A549 (cell line): ENCODE measurements around the gene TCF7L1. TPM values are rescaled to one million over a fixed set of nuclear protein-coding genes. Genes with fewer than 3 reads are reported as not detected.

Experiments
- ATAC-seq, 2 experiments: fragments of 200-7000 bp in 1 of 2; fragments of >200 bp in 1 of 2; cut with Nextera tagmentation in 1 of 2; cut with Tn5 transposase in 1 of 2; 3 replicates each; pipeline versions ENCODE4 v1.8.0 to v1.9.1; 2018 to 2020; ENCODE audit warnings: mild to moderate bottlenecking in 1 of 2, moderate library complexity in 1 of 2
- CTCF ChIA-PET: fragments of 300-600 bp; sonication (Branson Sonifier 250); formaldehyde crosslinking; extraction: SDS; loops from one replicate; lab custom pipeline; 2021; ENCODE audit warnings: antibody characterized with exemption, inconsistent platforms; lab: Yijun Ruan, JAX
- POLR2A ChIA-PET: fragments of 350-600 bp; formaldehyde crosslinking; extraction: SDS; loops from one replicate; lab custom pipeline; 2021; ENCODE audit warnings: antibody characterized with exemption, inconsistent platforms; lab: Yijun Ruan, JAX
- DNase-seq, 2 experiments: peaks; one replicate each; pipeline versions ENCODE4 v3.0.0 to v3.0.0-alpha.2; 2011 to 2016; ENCODE audit warnings: low read depth in 1 of 2, low spot score in 1 of 2
- FAIRE-seq: peaks from 2 replicates; lab custom pipeline; 2011; peaks lifted over from hg19 to GRCh38; lab: Jason Lieb, UNC
- H3K27ac ChIP-seq, 2 experiments: fragments of >200 bp; sonication (Bioruptor Twin); formaldehyde crosslinking; 3 replicates each; pipeline ENCODE4 v1.5.1; 2016 to 2017
- H3K4me1 ChIP-seq: fragments of >200 bp; sonication (Bioruptor Twin); formaldehyde crosslinking; 3 replicates; pipeline ENCODE4 v1.6.1; 2016
- H3K4me2 ChIP-seq: fragments of >200 bp; sonication (Bioruptor Twin); formaldehyde crosslinking; 3 replicates; pipeline ENCODE4 v1.6.1; 2016
- H3K4me3 ChIP-seq: fragments of >200 bp; sonication (Bioruptor Twin); formaldehyde crosslinking; 3 replicates; pipeline ENCODE4 v1.5.1; 2016
- H3K9me3 ChIP-seq: fragments of >200 bp; sonication (Bioruptor Twin); formaldehyde crosslinking; 3 replicates; pipeline ENCODE4 v1.6.1; 2016
- ATOH8 ChIP-seq: fragments of 250-450 bp; sonication (Bioruptor Pico); IDR thresholded peaks from 2 replicates; pipeline ENCODE4 v1.5.0; 2020; ENCODE audit warnings: low read depth, mild to moderate bottlenecking, moderate library complexity
- BCL3 ChIP-seq: fragments of >200 bp; sonication (Bioruptor Twin); formaldehyde crosslinking; IDR thresholded peaks from 3 replicates; pipeline ENCODE4 v1.6.1; 2016
- BHLHE40 ChIP-seq: IDR thresholded peaks from 2 replicates; pipeline ENCODE4 v1.6.1; 2012; ENCODE audit warnings: low read depth, low read length, inconsistent platforms
- CEBPB ChIP-seq, 2 experiments: fragments of >200 bp in 1 of 2; sonication (Bioruptor Twin) in 1 of 2; formaldehyde crosslinking in 1 of 2; IDR thresholded peaks; 2 replicates each; pipeline ENCODE4 v1.6.1; 2012 to 2016
- CHD4 ChIP-seq: fragments of 200-600 bp; sonication (generic); IDR thresholded peaks from 2 replicates; pipeline ENCODE4 v1.6.1; 2016; ENCODE audit warnings: antibody characterized with exemption, mild to moderate bottlenecking, borderline replicate concordance
- EHF ChIP-seq: fragments of 250-450 bp; sonication (Bioruptor Pico); IDR thresholded peaks from 2 replicates; pipeline ENCODE4 v1.5.0; 2020; ENCODE audit warnings: mild to moderate bottlenecking
- ELK1 ChIP-seq: fragments of 150-350 bp; IDR thresholded peaks from 2 replicates; pipeline ENCODE4 v1.6.1; 2014; ENCODE audit warnings: low read depth, mild to moderate bottlenecking, low read length
- FOSL2 ChIP-seq, 2 experiments: fragments of 450-650 bp in 1 of 2; fragments of >200 bp in 1 of 2; sonication (Bioruptor Twin) in 1 of 2; formaldehyde crosslinking; IDR thresholded peaks; 2 replicates each; pipeline versions ENCODE4 v1.5.0 to v1.6.1; 2016 to 2020; ENCODE audit warnings: mild to moderate bottlenecking in 1 of 2, moderate library complexity in 1 of 2
- HMGXB4 ChIP-seq: fragments of 250-450 bp; sonication (Bioruptor Pico); IDR thresholded peaks from 2 replicates; pipeline ENCODE4 v1.5.0; 2021; ENCODE audit warnings: mild to moderate bottlenecking, moderate library complexity, borderline replicate concordance
- HOXA7 ChIP-seq: fragments of 250-450 bp; sonication (Bioruptor Pico); IDR thresholded peaks from 2 replicates; pipeline ENCODE4 v1.5.0; 2020; ENCODE audit warnings: mild to moderate bottlenecking, moderate library complexity
- MAFK ChIP-seq: fragments of 450-650 bp; IDR thresholded peaks from 2 replicates; pipeline ENCODE4 v1.6.1; 2014; ENCODE audit not compliant: partially characterized antibody
- MAZ ChIP-seq: fragments of 150-350 bp; IDR thresholded peaks from 2 replicates; pipeline ENCODE4 v1.6.1; 2014; ENCODE audit warnings: antibody characterized with exemption, low read depth, low read length, borderline replicate concordance
- NFE2L2 ChIP-seq: fragments of 150-350 bp; conservative IDR thresholded peaks from 2 replicates; pipeline ENCODE4 v1.6.1; 2014; ENCODE audit warnings: low read length
- PHF8 ChIP-seq: fragments of 200-600 bp; sonication (generic); IDR thresholded peaks from 2 replicates; pipeline ENCODE4 v1.6.1; 2016; ENCODE audit warnings: low read depth, mild to moderate bottlenecking, antibody characterized with exemption, moderate library complexity, borderline replicate concordance
- POLR2A ChIP-seq: IDR thresholded peaks from 2 replicates; pipeline ENCODE4 v1.6.1; 2012; ENCODE audit warnings: mild to moderate bottlenecking, low read length
- POLR2AphosphoS2 ChIP-seq: conservative IDR thresholded peaks from 2 replicates; pipeline ENCODE4 v1.6.1; 2012; ENCODE audit warnings: low read length, improper control_type of control experiment, inconsistent platforms
- RAD21 ChIP-seq, 2 experiments: fragments of >200 bp in 1 of 2; sonication (Bioruptor Twin) in 1 of 2; formaldehyde crosslinking in 1 of 2; IDR thresholded peaks in 1 of 2; conservative IDR thresholded peaks in 1 of 2; 2 replicates in 1 of 2; 3 replicates in 1 of 2; pipeline ENCODE4 v1.6.1; 2012 to 2018; ENCODE audit warnings: inconsistent platforms in 1 of 2
- REST ChIP-seq: fragments of 200-600 bp; sonication (generic); IDR thresholded peaks from 2 replicates; pipeline ENCODE4 v1.6.1; 2016; ENCODE audit warnings: antibody characterized with exemption, mild to moderate bottlenecking, moderate library complexity
- RFX5 ChIP-seq: fragments of 450-650 bp; IDR thresholded peaks from 2 replicates; pipeline ENCODE4 v1.7.1; 2014; ENCODE audit warnings: antibody characterized with exemption, mild to moderate bottlenecking, moderate library complexity
- TP53 ChIP-seq: fragments of 250-450 bp; sonication (Bioruptor Pico); IDR thresholded peaks from 2 replicates; pipeline ENCODE4 v1.5.0; 2021; ENCODE audit warnings: mild to moderate bottlenecking, moderate library complexity
- ZC3H11A ChIP-seq: fragments of 450-650 bp; IDR thresholded peaks from 2 replicates; pipeline ENCODE4 v1.6.1; 2014; ENCODE audit warnings: antibody characterized with exemption, mild to moderate bottlenecking
- ZFP36 ChIP-seq: fragments of 450-650 bp; IDR thresholded peaks from 2 replicates; pipeline ENCODE4 v1.6.1; 2014; ENCODE audit warnings: borderline replicate concordance; ENCODE audit not compliant: partially characterized antibody
- WGBS: methylation state at CpG from one replicate; pipeline ENCODE4 v1.1.6; 2017; ENCODE audit errors: missing lambda C conversion rate; 5-methylcytosine and 5-hydroxymethylcytosine counted together
- polyA plus RNA-seq, 4 experiments: library from polyadenylated mRNA; depleted of rRNA in 3 of 4; stranded (reverse); fragments of >200 nt; fragmentation: RNase III in 1 of 4; extraction: RNeasy Plus Mini Kit Qiagen cat#74134 plus additional on column Dnase treatment in 1 of 4; gene quantifications; 2 replicates in 3 of 4; 3 replicates in 1 of 4; pipeline ENCODE4 v1.2.3, GENCODE V29; 2011 to 2017

Gene TCF7L1
- polyA plus RNA-seq, 2 of the 4 experiments (the other 2 are of a cell fraction), result 0.68 to 4.4 TPM

GRCh38 chr2:85085563-85085962 lies 47.6 kb upstream of the TCF7L1 start:
- ChIA-PET CTCF (interaction anchor here (0.6 to 2.9 kb wide), 7 partner anchors 10 to 215 kb away, joined by 3 to 10 read pairs (median 4); no protein-coding TSS in a partner anchor), POLR2A (no interaction called here)
- Histone ChIP-seq H3K4me2 (peak overlapping the region; percentile 11; the same call in 1 of the 3 replicates), H3K27ac (no peak overlapping the region), H3K4me3 (no peak overlapping the region), H3K4me1 (no peaks in the 10 kb centered on the region), H3K9me3 (peaks cover 9% of the 10 kb centered on the region; the same call in 2 of the 3 replicates)
- whole genome bisulfite sequencing, result 1% methylated on average over 3 of the region's 3 CpGs
- ATAC-seq, result peak; percentile 33 to 37; a peak in 1 of 6 replicates
- no peak for DNase-seq
- FAIRE-seq, result no peak
- TF ChIP-seq POLR2A (no peak), CHD4 (no peak), NFE2L2 (no peak), REST (no peak), FOSL2 (IDR thresholded peaks at IDR 0.05) (no peak), FOSL2 (CRISPR knock-in tag; IDR thresholded peaks at IDR 0.05) (no peak), ELK1 (no peak), ZFP36 (no peak)

- TF ChIP-seq BHLHE40, result no peak
- no peak for TF ChIP-seq RFX5
- TF ChIP-seq ZC3H11A, result no peak
- TF ChIP-seq TP53, result no peak
- no peak for TF ChIP-seq EHF
- TF ChIP-seq MAZ, result no peak
- TF ChIP-seq MAFK, result no peak
- TF ChIP-seq PHF8, result no peak
- TF ChIP-seq BCL3, result no peak
- no peak for TF ChIP-seq NFE2L2
- no peak for TF ChIP-seq POLR2AphosphoS2
- no peak for TF ChIP-seq RAD21 (conservative IDR thresholded peaks at IDR 0.05 in 1 of 2, IDR thresholded peaks at IDR 0.05 in 1 of 2)
- TF ChIP-seq ATOH8 (CRISPR knock-in tag), result no peak
- no peak for TF ChIP-seq CEBPB (IDR thresholded peaks at IDR 0.05)
- TF ChIP-seq ZFP36, result no peak
- TF ChIP-seq HOXA7 (CRISPR knock-in tag), result no peak
- no peak for TF ChIP-seq REST
- no peak for TF ChIP-seq HMGXB4
- TF ChIP-seq, all 56 proteins: peak for 0
- Histone ChIP-seq H3K4me2 (no peak overlapping the region), H3K4me3 (no peak overlapping the region), H3K4me1 (no peaks in the 10 kb centered on the region), H3K27ac (no peak overlapping the region), H3K9me3 (no peaks in the 10 kb centered on the region)
- ChIA-PET POLR2A (no interaction called here), CTCF (interaction anchor here (1.7 to 3.7 kb wide), 3 partner anchors 21 to 211 kb away, joined by 3 to 25 read pairs (median 9); no protein-coding TSS in a partner anchor)
- no peak for FAIRE-seq
- DNase-seq, result no peak
- ATAC-seq, result no peak
- 20% methylated on average over 5 of the region's 5 CpGs for WGBS
These were observed 45.7 kb upstream of the TCF7L1 start for GRCh38 chr2:85087541-85087940.
